ENCODE measurements around the gene NFYC. TPM values are rescaled to one million over a fixed set of nuclear protein-coding genes. Genes with fewer than 3 reads are reported as not detected.

The NFYC gene
- total RNA-seq, result 17.5 and 21.8 TPM in 2 replicates

DNA sequence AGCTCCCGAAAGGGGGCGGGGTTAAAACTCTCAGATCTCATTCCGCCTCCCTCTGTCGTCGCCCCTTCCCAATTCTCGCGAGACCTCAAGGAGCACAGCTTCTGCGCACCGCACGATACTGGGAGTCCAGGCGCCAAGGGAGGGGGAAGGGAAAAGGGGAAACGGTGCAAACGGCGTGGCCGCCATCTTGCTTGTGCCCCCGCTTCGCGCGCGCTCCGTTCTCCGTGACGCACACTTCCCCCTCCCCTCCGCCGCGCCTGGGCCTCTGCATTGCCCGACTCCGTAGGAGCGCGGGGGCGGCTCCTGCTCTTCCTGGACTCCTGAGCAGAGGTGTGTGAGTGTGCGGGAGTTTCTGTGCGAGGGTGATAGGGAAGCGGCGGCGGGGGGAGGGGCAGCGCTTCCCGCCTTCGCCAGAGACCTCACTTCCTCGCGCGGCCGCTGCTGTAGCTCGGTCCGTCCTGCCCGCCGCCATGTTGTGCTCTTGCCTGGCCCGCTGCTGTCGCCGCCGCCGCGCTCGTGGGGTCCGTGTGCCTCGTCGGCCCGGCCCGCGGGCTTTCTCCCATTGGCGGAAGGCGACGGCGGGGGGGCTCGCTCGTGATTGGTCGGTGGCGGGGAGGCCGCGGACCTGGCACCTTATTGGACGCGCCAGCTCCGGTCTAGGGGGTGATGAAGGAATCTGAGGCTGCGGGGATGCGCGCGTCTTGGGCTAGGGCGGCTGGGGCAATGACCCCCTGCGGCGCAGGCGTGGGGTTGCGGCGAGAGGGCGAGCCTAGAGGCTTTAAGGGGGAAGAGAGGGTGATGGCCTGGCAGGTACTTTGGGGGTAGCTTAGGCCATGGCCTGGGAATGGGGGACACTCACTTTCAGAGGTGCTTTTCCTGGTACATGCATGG is at the start of gene NFYC:
TSS of gene NFYC (plus strand) at position 167 of the 891 bp plus-strand sequence. CDS start 47,140 bp downstream, outside the sequence.

DNA sequence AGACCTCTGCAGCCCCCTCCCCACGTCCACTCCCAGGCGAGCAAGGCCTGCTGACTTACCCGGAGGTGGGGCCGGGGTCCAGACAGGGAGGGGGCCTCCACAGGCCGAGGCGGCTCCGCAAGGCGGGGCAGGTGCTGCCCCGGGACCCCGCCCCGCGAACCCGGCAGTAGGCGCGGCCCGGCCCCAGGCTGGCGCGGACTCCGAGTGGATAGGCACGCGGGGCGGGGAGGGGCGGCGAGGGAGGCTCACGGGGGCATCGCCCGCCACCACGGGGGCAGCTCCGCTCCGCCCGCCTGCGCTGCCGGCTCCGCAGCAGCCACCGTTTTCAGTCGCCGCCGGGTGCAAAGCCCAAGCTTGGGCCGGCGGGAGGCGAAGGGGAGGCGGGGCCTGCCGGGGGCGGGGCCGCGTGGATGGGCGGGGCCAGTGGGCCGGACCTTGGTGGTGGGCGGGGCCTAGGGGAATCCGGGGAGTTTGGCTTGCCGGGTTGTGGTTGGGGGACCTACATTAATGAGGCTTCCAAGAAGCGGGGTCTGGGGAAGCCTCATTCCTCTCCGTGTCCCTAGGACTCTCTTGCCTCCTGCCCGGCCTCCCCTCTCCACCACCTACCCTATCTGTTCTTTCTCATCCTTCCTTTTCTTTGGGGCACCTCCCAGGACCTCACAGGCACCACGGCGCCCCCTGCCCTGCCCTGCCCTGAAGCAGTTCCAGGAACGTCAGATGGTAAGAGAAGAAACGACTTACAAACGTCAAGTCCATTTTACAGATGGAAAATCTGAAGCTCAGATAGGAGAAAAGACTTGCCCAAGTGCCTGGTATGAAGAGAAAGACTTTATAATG is 26.0 kb upstream of the NFYC start, which contains the start of gene RIMS3:
TSS of gene RIMS3 (minus strand) at position 348 of the 837 bp plus-strand sequence. CDS start 23,757 bp downstream, outside the sequence.

DNA sequence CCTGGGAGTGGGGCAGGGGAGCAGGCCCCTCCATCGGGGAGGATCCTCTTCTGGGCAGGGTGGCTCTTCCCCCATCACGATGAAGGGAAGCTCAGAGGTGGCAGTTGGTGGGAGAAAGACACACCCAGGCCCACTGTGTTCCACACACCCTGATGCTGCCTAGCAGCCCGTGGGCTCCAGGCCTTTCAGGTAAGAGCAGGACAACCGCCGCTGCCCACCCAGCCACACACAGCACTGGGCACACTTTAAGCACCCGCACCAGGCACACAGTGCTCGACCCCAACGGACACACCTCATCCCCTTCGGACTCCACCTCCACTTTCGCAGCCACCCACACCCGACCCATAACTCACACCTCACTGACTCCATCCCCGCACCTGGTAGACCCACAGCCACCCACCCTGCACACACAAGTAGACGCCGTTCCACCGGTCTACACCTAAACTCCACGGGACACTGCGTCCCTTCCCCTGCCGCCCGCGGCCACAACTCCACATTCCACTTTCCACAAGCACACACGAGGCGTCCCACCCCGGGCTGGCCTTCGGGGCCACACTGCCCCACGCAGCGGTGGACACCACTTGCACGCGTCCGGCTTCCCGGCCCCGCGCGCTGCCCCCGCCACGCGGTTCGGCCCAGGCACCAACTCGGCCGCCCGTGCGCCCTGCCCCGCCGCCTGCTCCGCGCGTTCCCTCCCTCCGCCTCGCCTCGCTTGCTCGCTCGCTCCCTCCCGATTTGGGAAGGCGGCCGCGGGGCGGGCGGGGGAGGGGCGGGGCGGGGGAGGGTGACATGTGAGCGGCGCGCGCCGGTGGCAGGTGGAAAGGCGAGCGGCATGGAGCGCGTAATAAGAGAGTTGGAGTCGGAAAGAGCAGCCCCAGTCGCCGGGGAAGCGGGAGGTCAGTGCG is 91.7 kb downstream of the NFYC start, which contains the start of gene KCNQ4:
TSS of gene KCNQ4 (plus strand) at position 787 of the 905 bp plus-strand sequence. CDS start 307 bp downstream, outside the sequence.

Other genes starting within 250 kb of the NFYC start
- gene ZFP69B, start 241.2 kb upstream of the NFYC start, total RNA-seq, result 2.7 and 3.2 TPM in 2 replicates
- 1.9 and 3.7 TPM in 2 replicates for gene ZFP69, start 214.4 kb upstream of the NFYC start, total RNA-seq
- gene EXO5, start 182.9 kb upstream of the NFYC start, total RNA-seq, result 8.6 and 9.3 TPM in 2 replicates
- 3.8 and 4.0 TPM in 2 replicates for gene ZNF684, start 160.1 kb upstream of the NFYC start, total RNA-seq
- 0.09 and 0.28 TPM in 2 replicates for gene RIMS3, start 26.0 kb upstream of the NFYC start, total RNA-seq
- gene KCNQ4, start 92.1 kb downstream of the NFYC start, total RNA-seq, result under 0.01 TPM in 1 of 2 replicates, not detected in the other
- 7.1 and 15.8 TPM in 2 replicates for gene CITED4, start 170.7 kb downstream of the NFYC start, total RNA-seq